Stimulated activated naive CD8-positive, alpha-beta T cell treated with anti-CD3 and anti-CD28 coated beads, Interleukin-15, Interleukin-2, amounts not matched to agents 100 ng/mL and 50 ng/mL, for 24 hours (primary cell): ENCODE results near the gene PHKA2.
"Not testable (repeated sequence)": the region's sequence is repeated elsewhere in the genome, so short reads cannot be mapped to it uniquely, and the experiment has no call there.

ENCODE experiments used
- H3K27ac Mint-ChIP-seq: one replicate; pipeline ENCODE4 v1.8.0; 2021; ENCODE audit warnings: mild to moderate bottlenecking, mixed read lengths
- H3K27me3 Mint-ChIP-seq: one replicate; pipeline ENCODE4 v1.8.0; 2021; ENCODE audit warnings: mixed read lengths
- H3K36me3 Mint-ChIP-seq: one replicate; pipeline ENCODE4 v1.8.0; 2021; ENCODE audit warnings: low read depth, mixed read lengths
- H3K4me1 Mint-ChIP-seq: one replicate; pipeline ENCODE4 v1.8.0; 2021; ENCODE audit warnings: low read depth, mixed read lengths
- H3K4me3 Mint-ChIP-seq: one replicate; pipeline ENCODE4 v1.8.0; 2021; ENCODE audit warnings: mild to moderate bottlenecking, mixed read lengths
- H3K9me3 Mint-ChIP-seq: one replicate; pipeline ENCODE4 v1.8.0; 2021; ENCODE audit warnings: mixed read lengths

Gene PHKA2

GRCh38 chrX:18983666-18984380 is at the start of gene PHKA2:
Gene PHKA2 (minus strand): TSS chrX:18984114. CDS start chrX:18983932, 182 bp downstream.
- peak within 1 kb of the TSS; percentile 72 for H3K27ac Mint-ChIP-seq
- no peaks in the 10 kb centered on the region for H3K27me3 Mint-ChIP-seq
- H3K4me3 Mint-ChIP-seq, result peak within 1 kb of the TSS; percentile 83
- H3K4me1 Mint-ChIP-seq, result peaks cover 17% of the 10 kb centered on the region
- H3K9me3 Mint-ChIP-seq, result no peaks in the 10 kb centered on the region
- H3K36me3 Mint-ChIP-seq, result no peaks in the 10 kb centered on the region

- Mint-ChIP-seq H3K36me3 (no peaks in the 10 kb centered on the region), H3K4me3 (no peak overlapping the region), H3K27me3 (no peaks in the 10 kb centered on the region), H3K9me3 (no peaks in the 10 kb centered on the region), H3K27ac (no peak overlapping the region), H3K4me1 (no peaks in the 10 kb centered on the region)
Observed at GRCh38 chrX:19030805-19031204, 46.9 kb upstream of the PHKA2 start.

GRCh38 chrX:19028560-19028959 is 44.6 kb upstream of the PHKA2 start:
- no peak overlapping the region for H3K4me3 Mint-ChIP-seq
- H3K27me3 Mint-ChIP-seq, result no peaks in the 10 kb centered on the region
- H3K4me1 Mint-ChIP-seq, result no peaks in the 10 kb centered on the region
- no peaks in the 10 kb centered on the region for H3K36me3 Mint-ChIP-seq
- H3K27ac Mint-ChIP-seq, result no peak overlapping the region
- no peaks in the 10 kb centered on the region for H3K9me3 Mint-ChIP-seq

- Mint-ChIP-seq H3K27ac (no peak overlapping the region), H3K27me3 (no peaks in the 10 kb centered on the region), H3K4me3 (no peak overlapping the region)
Observed at GRCh38 chrX:19024366-19024765, 40.5 kb upstream of the PHKA2 start.

GRCh38 chrX:19019996-19020395 is 36.1 kb upstream of the PHKA2 start:
- no peaks in the 10 kb centered on the region for H3K9me3 Mint-ChIP-seq
- no peak overlapping the region for H3K4me3 Mint-ChIP-seq
- no peaks in the 10 kb centered on the region for H3K4me1 Mint-ChIP-seq
- H3K36me3 Mint-ChIP-seq, result no peaks in the 10 kb centered on the region
- H3K27ac Mint-ChIP-seq, result no peak overlapping the region
- no peaks in the 10 kb centered on the region for H3K27me3 Mint-ChIP-seq

More at GRCh38 chrX:19024366-19024765, 40.5 kb upstream of the PHKA2 start:
- H3K9me3 Mint-ChIP-seq, result no peaks in the 10 kb centered on the region
- no peaks in the 10 kb centered on the region for H3K4me1 Mint-ChIP-seq
- no peaks in the 10 kb centered on the region for H3K36me3 Mint-ChIP-seq

GRCh38 chrX:19017271-19017670 is 33.4 kb upstream of the PHKA2 start:
- Mint-ChIP-seq H3K4me1 (no peaks in the 10 kb centered on the region), H3K36me3 (no peaks in the 10 kb centered on the region), H3K4me3 (no peak overlapping the region), H3K27ac (no peak overlapping the region), H3K27me3 (no peaks in the 10 kb centered on the region), H3K9me3 (no peaks in the 10 kb centered on the region)

GRCh38 chrX:19016614-19017013 is 32.7 kb upstream of the PHKA2 start:
- not testable (repeated sequence) for H3K9me3 Mint-ChIP-seq, H3K27ac Mint-ChIP-seq, H3K27me3 Mint-ChIP-seq, H3K4me1 Mint-ChIP-seq, H3K4me3 Mint-ChIP-seq, H3K36me3 Mint-ChIP-seq

GRCh38 chrX:19007868-19008267 is 24.0 kb upstream of the PHKA2 start:
- H3K4me1 Mint-ChIP-seq, result no peaks in the 10 kb centered on the region
- no peaks in the 10 kb centered on the region for H3K9me3 Mint-ChIP-seq

GRCh38 chrX:19007011-19007410 is 23.1 kb upstream of the PHKA2 start:
- Mint-ChIP-seq H3K27me3 (no peaks in the 10 kb centered on the region), H3K9me3 (no peaks in the 10 kb centered on the region), H3K36me3 (no peaks in the 10 kb centered on the region), H3K27ac (no peak overlapping the region), H3K4me3 (no peak overlapping the region), H3K4me1 (no peaks in the 10 kb centered on the region)

More at GRCh38 chrX:19007868-19008267, 24.0 kb upstream of the PHKA2 start:
- no peaks in the 10 kb centered on the region for H3K27me3 Mint-ChIP-seq
- no peak overlapping the region for H3K4me3 Mint-ChIP-seq
- no peaks in the 10 kb centered on the region for H3K36me3 Mint-ChIP-seq
- H3K27ac Mint-ChIP-seq, result no peak overlapping the region

GRCh38 chrX:19005909-19006308 is 22.0 kb upstream of the PHKA2 start:
- no peaks in the 10 kb centered on the region for H3K4me1 Mint-ChIP-seq
- H3K4me3 Mint-ChIP-seq, result no peak overlapping the region
- H3K27ac Mint-ChIP-seq, result no peak overlapping the region
- H3K9me3 Mint-ChIP-seq, result no peaks in the 10 kb centered on the region
- no peaks in the 10 kb centered on the region for H3K27me3 Mint-ChIP-seq
- H3K36me3 Mint-ChIP-seq, result no peaks in the 10 kb centered on the region

GRCh38 chrX:19003756-19004155 is 19.8 kb upstream of the PHKA2 start:
- H3K27ac Mint-ChIP-seq, result no peak overlapping the region
- no peaks in the 10 kb centered on the region for H3K36me3 Mint-ChIP-seq
- no peaks in the 10 kb centered on the region for H3K4me1 Mint-ChIP-seq
- H3K27me3 Mint-ChIP-seq, result no peaks in the 10 kb centered on the region
- no peaks in the 10 kb centered on the region for H3K9me3 Mint-ChIP-seq
- H3K4me3 Mint-ChIP-seq, result no peak overlapping the region

GRCh38 chrX:18998653-18999052 is 14.7 kb upstream of the PHKA2 start:
- Mint-ChIP-seq H3K4me1 (no peaks in the 10 kb centered on the region), H3K36me3 (no peaks in the 10 kb centered on the region), H3K9me3 (no peaks in the 10 kb centered on the region), H3K27ac (no peak overlapping the region), H3K4me3 (no peak overlapping the region), H3K27me3 (no peaks in the 10 kb centered on the region)

- no peaks in the 10 kb centered on the region for H3K9me3 Mint-ChIP-seq
- no peaks in the 10 kb centered on the region for H3K36me3 Mint-ChIP-seq
- no peak overlapping the region for H3K27ac Mint-ChIP-seq
- no peaks in the 10 kb centered on the region for H3K4me1 Mint-ChIP-seq
- no peak overlapping the region for H3K4me3 Mint-ChIP-seq
- H3K27me3 Mint-ChIP-seq, result no peaks in the 10 kb centered on the region
Observed at GRCh38 chrX:18997916-18998315, 14.0 kb upstream of the PHKA2 start.

GRCh38 chrX:18996536-18996935 is 12.6 kb upstream of the PHKA2 start:
- Mint-ChIP-seq H3K4me1 (no peaks in the 10 kb centered on the region), H3K27me3 (no peaks in the 10 kb centered on the region), H3K27ac (no peak overlapping the region), H3K9me3 (no peaks in the 10 kb centered on the region), H3K36me3 (no peaks in the 10 kb centered on the region), H3K4me3 (no peak overlapping the region)

- Mint-ChIP-seq H3K4me1 (no peaks in the 10 kb centered on the region), H3K4me3 (no peak overlapping the region), H3K27ac (no peak overlapping the region)
Observed at GRCh38 chrX:18995221-18995620, 11.3 kb upstream of the PHKA2 start.

GRCh38 chrX:18994713-18995112 is 10.8 kb upstream of the PHKA2 start:
- H3K27ac Mint-ChIP-seq, result no peak overlapping the region
- H3K4me1 Mint-ChIP-seq, result no peaks in the 10 kb centered on the region
- no peaks in the 10 kb centered on the region for H3K27me3 Mint-ChIP-seq
- H3K9me3 Mint-ChIP-seq, result no peaks in the 10 kb centered on the region
- H3K4me3 Mint-ChIP-seq, result no peak overlapping the region
- no peaks in the 10 kb centered on the region for H3K36me3 Mint-ChIP-seq

More at GRCh38 chrX:18995221-18995620, 11.3 kb upstream of the PHKA2 start:
- no peaks in the 10 kb centered on the region for H3K27me3 Mint-ChIP-seq
- H3K36me3 Mint-ChIP-seq, result no peaks in the 10 kb centered on the region
- H3K9me3 Mint-ChIP-seq, result no peaks in the 10 kb centered on the region
